ENCODE measurements around the gene PLPPR1.

PLPPR1 gene

GRCh38 chr9:101235105-101235866 lies 206.8 kb downstream of the PLPPR1 start:
- whole genome bisulfite sequencing, 2 experiments (ENCODE audit: insufficient coverage in 2 of 2): 47 to 67% methylated on average over 2 to 3 of the region's 6 CpGs
- H3K9me3 ChIP-seq (ENCODE audit: control insufficient read depth, low read length): no peaks in the 10 kb centered on the region
- H3K4me3 ChIP-seq (ENCODE audit: extremely low read depth, insufficient read depth, low read length, poor library complexity, severe bottlenecking): no peak overlapping the region
- H3K27ac ChIP-seq (ENCODE audit: low read depth, low read length, severe bottlenecking): no peak overlapping the region
- no peaks in the 10 kb centered on the region for H3K4me1 ChIP-seq (ENCODE audit: control insufficient read depth, insufficient read depth, low read length, poor library complexity, severe bottlenecking)
- no peaks in the 10 kb centered on the region for H3K36me3 ChIP-seq (ENCODE audit: control insufficient read depth, insufficient read depth, low read length)

GRCh38 chr9:101242651-101243050 lies 214.1 kb downstream of the PLPPR1 start:
- no peak overlapping the region for H3K4me3 ChIP-seq (ENCODE audit: extremely low read depth, insufficient read depth, low read length, poor library complexity, severe bottlenecking)
- WGBS, 2 experiments (ENCODE audit: insufficient coverage in 2 of 2): 88% methylated on average over 1 of the region's 1 CpG; no CpG with 5 or more reads in 1 of the 2 experiments
- H3K27ac ChIP-seq (ENCODE audit: low read depth, low read length, severe bottlenecking): no peak overlapping the region
- no peaks in the 10 kb centered on the region for H3K36me3 ChIP-seq (ENCODE audit: control insufficient read depth, insufficient read depth, low read length)
- H3K4me1 ChIP-seq (ENCODE audit: control insufficient read depth, insufficient read depth, low read length, poor library complexity, severe bottlenecking): no peaks in the 10 kb centered on the region
- no peaks in the 10 kb centered on the region for H3K9me3 ChIP-seq (ENCODE audit: control insufficient read depth, low read length)

GRCh38 chr9:101246691-101247090 lies 218.2 kb downstream of the PLPPR1 start:
- Histone ChIP-seq H3K4me1 (ENCODE audit: control insufficient read depth, insufficient read depth, low read length, poor library complexity, severe bottlenecking) (no peaks in the 10 kb centered on the region), H3K36me3 (ENCODE audit: control insufficient read depth, insufficient read depth, low read length) (no peaks in the 10 kb centered on the region), H3K4me3 (ENCODE audit: extremely low read depth, insufficient read depth, low read length, poor library complexity, severe bottlenecking) (no peak overlapping the region), H3K9me3 (ENCODE audit: control insufficient read depth, low read length) (no peaks in the 10 kb centered on the region), H3K27ac (ENCODE audit: low read depth, low read length, severe bottlenecking) (no peak overlapping the region)
- 83 to 86% methylated on average over 1 of the region's 1 CpG for WGBS, 2 experiments (ENCODE audit: insufficient coverage in 2 of 2)

GRCh38 chr9:101247297-101247696 lies 218.8 kb downstream of the PLPPR1 start:
- Histone ChIP-seq H3K4me1 (ENCODE audit: control insufficient read depth, insufficient read depth, low read length, poor library complexity, severe bottlenecking) (no peaks in the 10 kb centered on the region), H3K27ac (ENCODE audit: low read depth, low read length, severe bottlenecking) (no peak overlapping the region), H3K4me3 (ENCODE audit: extremely low read depth, insufficient read depth, low read length, poor library complexity, severe bottlenecking) (no peak overlapping the region), H3K36me3 (ENCODE audit: control insufficient read depth, insufficient read depth, low read length) (no peaks in the 10 kb centered on the region), H3K9me3 (ENCODE audit: control insufficient read depth, low read length) (no peaks in the 10 kb centered on the region)
- 100% methylated on average over 1 of the region's 2 CpGs; no CpG with 5 or more reads in 1 of the 2 experiments for WGBS, 2 experiments (ENCODE audit: insufficient coverage in 2 of 2)

- Histone ChIP-seq H3K36me3 (ENCODE audit: control insufficient read depth, insufficient read depth, low read length) (no peaks in the 10 kb centered on the region), H3K27ac (ENCODE audit: low read depth, low read length, severe bottlenecking) (no peak overlapping the region), H3K4me1 (ENCODE audit: control insufficient read depth, insufficient read depth, low read length, poor library complexity, severe bottlenecking) (no peaks in the 10 kb centered on the region), H3K4me3 (ENCODE audit: extremely low read depth, insufficient read depth, low read length, poor library complexity, severe bottlenecking) (no peak overlapping the region), H3K9me3 (ENCODE audit: control insufficient read depth, low read length) (no peaks in the 10 kb centered on the region)
- WGBS, 2 experiments (ENCODE audit: insufficient coverage in 2 of 2): 43 to 80% methylated on average over 1 of the region's 1 CpG
Observed at GRCh38 chr9:101254733-101255433, 226.4 kb downstream of the PLPPR1 start.

GRCh38 chr9:101264727-101265126 lies 236.2 kb downstream of the PLPPR1 start:
- Histone ChIP-seq H3K9me3 (ENCODE audit: control insufficient read depth, low read length) (no peaks in the 10 kb centered on the region), H3K36me3 (ENCODE audit: control insufficient read depth, insufficient read depth, low read length) (no peaks in the 10 kb centered on the region), H3K27ac (ENCODE audit: low read depth, low read length, severe bottlenecking) (no peak overlapping the region), H3K4me3 (ENCODE audit: extremely low read depth, insufficient read depth, low read length, poor library complexity, severe bottlenecking) (no peak overlapping the region), H3K4me1 (ENCODE audit: control insufficient read depth, insufficient read depth, low read length, poor library complexity, severe bottlenecking) (no peaks in the 10 kb centered on the region)

- Histone ChIP-seq H3K4me1 (ENCODE audit: control insufficient read depth, insufficient read depth, low read length, poor library complexity, severe bottlenecking) (no peaks in the 10 kb centered on the region), H3K27ac (ENCODE audit: low read depth, low read length, severe bottlenecking) (no peak overlapping the region), H3K36me3 (ENCODE audit: control insufficient read depth, insufficient read depth, low read length) (no peaks in the 10 kb centered on the region), H3K4me3 (ENCODE audit: extremely low read depth, insufficient read depth, low read length, poor library complexity, severe bottlenecking) (no peak overlapping the region), H3K9me3 (ENCODE audit: control insufficient read depth, low read length) (no peaks in the 10 kb centered on the region)
Observed at GRCh38 chr9:101265261-101265660, 236.7 kb downstream of the PLPPR1 start.

GRCh38 chr9:101268426-101268825 lies 239.9 kb downstream of the PLPPR1 start:
- Histone ChIP-seq H3K4me3 (ENCODE audit: extremely low read depth, insufficient read depth, low read length, poor library complexity, severe bottlenecking) (no peak overlapping the region), H3K36me3 (ENCODE audit: control insufficient read depth, insufficient read depth, low read length) (no peaks in the 10 kb centered on the region), H3K27ac (ENCODE audit: low read depth, low read length, severe bottlenecking) (no peak overlapping the region), H3K4me1 (ENCODE audit: control insufficient read depth, insufficient read depth, low read length, poor library complexity, severe bottlenecking) (no peaks in the 10 kb centered on the region), H3K9me3 (ENCODE audit: control insufficient read depth, low read length) (no peaks in the 10 kb centered on the region)
- 100% methylated on average over 1 of the region's 1 CpG for WGBS, 2 experiments (ENCODE audit: insufficient coverage in 2 of 2)

GRCh38 chr9:101269591-101270283 lies 241.2 kb downstream of the PLPPR1 start:
- no peaks in the 10 kb centered on the region for H3K4me1 ChIP-seq (ENCODE audit: control insufficient read depth, insufficient read depth, low read length, poor library complexity, severe bottlenecking)
- no peak overlapping the region for H3K4me3 ChIP-seq (ENCODE audit: extremely low read depth, insufficient read depth, low read length, poor library complexity, severe bottlenecking)
- no peak overlapping the region for H3K27ac ChIP-seq (ENCODE audit: low read depth, low read length, severe bottlenecking)
- H3K9me3 ChIP-seq (ENCODE audit: control insufficient read depth, low read length): no peaks in the 10 kb centered on the region
- H3K36me3 ChIP-seq (ENCODE audit: control insufficient read depth, insufficient read depth, low read length): no peaks in the 10 kb centered on the region
- WGBS, 2 experiments (ENCODE audit: insufficient coverage in 2 of 2): 83 to 87% methylated on average over 8 to 9 of the region's 9 CpGs

- no peak overlapping the region for H3K27ac ChIP-seq (ENCODE audit: low read depth, low read length, severe bottlenecking)
- no peaks in the 10 kb centered on the region for H3K36me3 ChIP-seq (ENCODE audit: control insufficient read depth, insufficient read depth, low read length)
- H3K4me1 ChIP-seq (ENCODE audit: control insufficient read depth, insufficient read depth, low read length, poor library complexity, severe bottlenecking): no peaks in the 10 kb centered on the region
- no peaks in the 10 kb centered on the region for H3K9me3 ChIP-seq (ENCODE audit: control insufficient read depth, low read length)
- WGBS, 2 experiments (ENCODE audit: insufficient coverage in 2 of 2): 60 to 66% methylated on average over 1 to 2 of the region's 2 CpGs
- H3K4me3 ChIP-seq (ENCODE audit: extremely low read depth, insufficient read depth, low read length, poor library complexity, severe bottlenecking): no peak overlapping the region
Observed at GRCh38 chr9:101270302-101270701, 241.8 kb downstream of the PLPPR1 start.

GRCh38 chr9:101271102-101271501 lies 242.6 kb downstream of the PLPPR1 start:
- Histone ChIP-seq H3K27ac (ENCODE audit: low read depth, low read length, severe bottlenecking) (no peak overlapping the region), H3K4me3 (ENCODE audit: extremely low read depth, insufficient read depth, low read length, poor library complexity, severe bottlenecking) (no peak overlapping the region), H3K9me3 (ENCODE audit: control insufficient read depth, low read length) (no peaks in the 10 kb centered on the region), H3K4me1 (ENCODE audit: control insufficient read depth, insufficient read depth, low read length, poor library complexity, severe bottlenecking) (no peaks in the 10 kb centered on the region), H3K36me3 (ENCODE audit: control insufficient read depth, insufficient read depth, low read length) (no peaks in the 10 kb centered on the region)
- WGBS, 2 experiments (ENCODE audit: insufficient coverage in 2 of 2): 100% methylated on average over 3 of the region's 3 CpGs
